Fibroblast of lung (primary cell): Measurements from ENCODE around the gene COMMD3. TPM values are rescaled to one million over a fixed set of nuclear protein-coding genes. Genes with fewer than 3 reads are reported as not detected.
"Not testable (repeated sequence)": the region's sequence is repeated elsewhere in the genome, so short reads cannot be mapped to it uniquely, and the experiment has no call there.

Experiments
- DNase-seq, 2 donors: peaks; one replicate each; pipeline versions ENCODE4 v3.0.0 to v3.0.0-alpha.2; 2010; ENCODE audit warnings: low read depth in 2 of 2
- H2AFZ ChIP-seq: 2 replicates; pipeline ENCODE4 v1.5.1; 2012; ENCODE audit warnings: low read length, control low read depth, inconsistent platforms
- H3K27ac ChIP-seq: 2 replicates; pipeline ENCODE4 v1.5.1; 2011; ENCODE audit warnings: low read length, control low read depth; ENCODE audit not compliant: insufficient read depth
- H3K27me3 ChIP-seq: 2 replicates; pipeline ENCODE4 v1.5.1; 2011; ENCODE audit warnings: mild to moderate bottlenecking, low read length; ENCODE audit not compliant: control insufficient read depth, insufficient read depth
- H3K36me3 ChIP-seq: 2 replicates; pipeline ENCODE4 v1.5.1; 2011; ENCODE audit warnings: low read length; ENCODE audit not compliant: control insufficient read depth, insufficient read depth
- H3K4me1 ChIP-seq: 2 replicates; pipeline ENCODE4 v1.5.1; 2011; ENCODE audit warnings: low read length; ENCODE audit not compliant: control insufficient read depth, insufficient read depth; ENCODE audit errors: extremely low read depth
- H3K4me2 ChIP-seq: 2 replicates; pipeline ENCODE4 v1.5.1; 2011; ENCODE audit warnings: low read length, control low read depth; ENCODE audit not compliant: insufficient read depth; ENCODE audit errors: extremely low read depth
- H3K4me3 ChIP-seq, 4 experiments: fragments of 200-600 bp in 1 of 4; sonication (generic) in 1 of 4; replicated peaks in 1 of 4; 2 replicates each; pipeline ENCODE4 v1.5.1; 2011 to 2016; ENCODE audit warnings: low read length in 4 of 4, low read depth in 3 of 4, mild to moderate bottlenecking in 3 of 4, control low read depth in 2 of 4, inconsistent platforms in 1 of 4, mixed read lengths in 1 of 4; ENCODE audit not compliant: insufficient read depth in 1 of 4; ENCODE audit errors: control extremely low read depth in 1 of 4
- H3K79me2 ChIP-seq: 2 replicates; pipeline ENCODE4 v1.5.1; 2012; ENCODE audit warnings: mild to moderate bottlenecking, low read length, inconsistent platforms; ENCODE audit not compliant: control insufficient read depth, insufficient read depth
- H3K9ac ChIP-seq: 2 replicates; pipeline ENCODE4 v1.5.1; 2011; ENCODE audit warnings: mild to moderate bottlenecking, low read length, control low read depth; ENCODE audit not compliant: insufficient read depth
- H3K9me3 ChIP-seq: 2 replicates; pipeline ENCODE4 v1.5.1; 2012; ENCODE audit warnings: low read depth, low read length; ENCODE audit not compliant: control insufficient read depth, insufficient read depth
- H4K20me1 ChIP-seq: 2 replicates; pipeline ENCODE4 v1.5.1; 2011; ENCODE audit warnings: low read length; ENCODE audit not compliant: control insufficient read depth, insufficient read depth; ENCODE audit errors: extremely low read depth
- EZH2 ChIP-seq: IDR thresholded peaks from 2 replicates; pipeline ENCODE4 v1.5.1; 2012; ENCODE audit warnings: low read length, control low read depth, mild to moderate bottlenecking; ENCODE audit errors: missing control alignments
- polyA plus RNA-seq, 2 donors: library from polyadenylated mRNA; depleted of rRNA in 1 of 2; stranded (reverse) in 1 of 2; unstranded in 1 of 2; fragments of >200 nt; gene quantifications; 2 replicates each; pipeline ENCODE4 v1.2.1, GENCODE V29; 2011 to 2012; ENCODE audit warnings: missing spikeins in 1 of 2
- total RNA-seq: library from RNA; depleted of rRNA; stranded (reverse); fragments of >200 nt; gene quantifications from 2 replicates; pipeline ENCODE4 v1.2.1, GENCODE V29; 2014
- TF ChIP-seq, protein P1 (sequence below), 2 donors: IDR thresholded peaks in 1 of 2; conservative IDR thresholded peaks in 1 of 2; 1 replicate in 1 of 2; 2 replicates in 1 of 2; pipeline ENCODE4 v1.5.1; 2011 to 2012; ENCODE audit warnings: low read length in 2 of 2, control low read depth in 1 of 2, inconsistent platforms in 1 of 2, low read depth in 1 of 2, mild to moderate bottlenecking in 1 of 2

The COMMD3 gene
- total and polyA plus RNA-seq, 2 donors (not counting 1 experiment from before 2014, with no cell fraction given) = 39.0 to 42.3 TPM

DNA sequence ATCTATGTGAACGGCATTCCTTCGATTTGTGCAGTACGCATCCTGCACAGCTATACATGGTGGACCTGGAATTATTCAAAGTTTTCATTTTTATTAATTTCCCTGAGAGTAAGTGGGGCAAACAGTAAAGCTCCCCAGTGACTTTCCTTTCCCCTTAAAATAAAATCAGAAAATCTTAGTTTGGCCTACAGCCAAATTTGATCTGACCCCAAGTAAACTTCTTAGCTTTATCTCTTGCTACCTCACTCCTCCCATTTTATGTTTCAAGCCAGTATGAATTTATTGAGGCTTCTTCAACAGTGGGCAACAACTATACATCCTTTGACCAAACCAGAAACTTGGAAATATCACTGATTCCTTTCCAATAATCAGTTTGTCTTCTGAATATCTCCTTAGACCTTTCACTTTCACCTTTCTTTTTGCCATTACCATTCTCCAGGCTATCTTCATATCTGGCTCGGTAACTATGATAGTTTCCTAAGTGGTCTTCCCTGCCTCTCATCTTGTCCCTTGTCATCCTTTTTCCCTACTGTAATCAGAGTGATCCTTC lies 40.2 kb downstream of the COMMD3 start:
- Histone ChIP-seq H3K27ac (no peak overlapping the region), H3K27me3 (no peaks in the 10 kb centered on the region)

DNA sequence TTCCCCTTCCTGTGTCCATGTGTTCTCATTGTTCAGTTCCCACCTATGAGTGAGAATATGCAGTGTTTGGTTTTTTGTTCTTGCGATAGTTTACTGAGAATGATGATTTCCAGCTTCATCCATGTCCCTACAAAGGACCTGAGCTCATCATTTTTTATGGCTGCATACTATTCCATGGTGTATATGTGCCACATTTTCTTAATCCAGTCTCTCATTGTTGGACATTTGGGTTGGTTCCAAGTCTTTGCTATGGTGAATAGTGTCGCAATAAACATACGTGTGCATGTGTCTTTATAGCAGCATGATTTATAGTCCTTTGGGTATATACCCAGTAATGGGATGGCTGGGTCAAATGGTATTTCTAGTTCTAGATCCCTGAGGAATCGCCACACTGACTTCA lies 41.6 kb downstream of the COMMD3 start:
- H3K9ac ChIP-seq, H3K4me3 ChIP-seq, H3K4me1 ChIP-seq, H4K20me1 ChIP-seq, H3K9me3 ChIP-seq, H3K79me2 ChIP-seq, DNase-seq, H3K27me3 ChIP-seq, H2AFZ ChIP-seq, H3K27ac ChIP-seq, H3K4me2 ChIP-seq, H3K36me3 ChIP-seq: not testable (repeated sequence)

More for the DNA sequence above, 40.2 kb downstream of the COMMD3 start:
- Histone ChIP-seq H4K20me1 (no peaks in the 10 kb centered on the region), H3K9ac (no peak overlapping the region), H3K9me3 (no peaks in the 10 kb centered on the region), H3K79me2 (no peaks in the 10 kb centered on the region), H3K4me1 (no peaks in the 10 kb centered on the region), H3K4me2 (no peak overlapping the region), H3K4me3 (no peak overlapping the region), H3K36me3 (no peaks in the 10 kb centered on the region), H2AFZ (no peak overlapping the region)
- TF ChIP-seq, protein P1, sequence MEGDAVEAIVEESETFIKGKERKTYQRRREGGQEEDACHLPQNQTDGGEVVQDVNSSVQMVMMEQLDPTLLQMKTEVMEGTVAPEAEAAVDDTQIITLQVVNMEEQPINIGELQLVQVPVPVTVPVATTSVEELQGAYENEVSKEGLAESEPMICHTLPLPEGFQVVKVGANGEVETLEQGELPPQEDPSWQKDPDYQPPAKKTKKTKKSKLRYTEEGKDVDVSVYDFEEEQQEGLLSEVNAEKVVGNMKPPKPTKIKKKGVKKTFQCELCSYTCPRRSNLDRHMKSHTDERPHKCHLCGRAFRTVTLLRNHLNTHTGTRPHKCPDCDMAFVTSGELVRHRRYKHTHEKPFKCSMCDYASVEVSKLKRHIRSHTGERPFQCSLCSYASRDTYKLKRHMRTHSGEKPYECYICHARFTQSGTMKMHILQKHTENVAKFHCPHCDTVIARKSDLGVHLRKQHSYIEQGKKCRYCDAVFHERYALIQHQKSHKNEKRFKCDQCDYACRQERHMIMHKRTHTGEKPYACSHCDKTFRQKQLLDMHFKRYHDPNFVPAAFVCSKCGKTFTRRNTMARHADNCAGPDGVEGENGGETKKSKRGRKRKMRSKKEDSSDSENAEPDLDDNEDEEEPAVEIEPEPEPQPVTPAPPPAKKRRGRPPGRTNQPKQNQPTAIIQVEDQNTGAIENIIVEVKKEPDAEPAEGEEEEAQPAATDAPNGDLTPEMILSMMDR (conservative IDR thresholded peaks at IDR 0.05 in 1 of 2, IDR thresholded peaks at IDR 0.05 in 1 of 2; ENCODE audit: low read depth in 1 of 2, low read length in 2 of 2) = no peak
- no peak for TF ChIP-seq EZH2
- DNase-seq = no peak

DNA sequence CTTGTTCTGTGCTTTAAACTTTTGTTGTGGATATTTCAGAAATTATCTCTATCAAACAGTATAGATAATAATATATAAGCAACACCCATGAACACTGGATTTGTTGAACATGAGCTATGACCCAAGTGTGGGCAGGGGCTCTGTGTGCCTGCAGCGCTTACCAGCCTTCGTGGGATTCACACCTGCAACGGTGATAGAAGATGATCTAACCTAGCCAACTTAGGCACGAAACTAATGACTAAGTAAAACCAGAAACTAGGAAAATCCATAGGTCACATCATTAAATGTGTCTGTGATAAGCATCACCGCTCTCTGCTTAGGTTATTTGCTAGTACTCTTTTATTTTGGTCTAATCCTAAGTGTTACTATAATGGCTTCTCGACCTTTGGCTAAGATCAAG lies 47.1 kb downstream of the COMMD3 start:
- Histone ChIP-seq H3K4me2 (no peak overlapping the region), H3K9me3 (no peaks in the 10 kb centered on the region), H3K27ac (no peak overlapping the region), H3K36me3 (no peaks in the 10 kb centered on the region), H3K27me3 (no peaks in the 10 kb centered on the region), H3K4me1 (no peaks in the 10 kb centered on the region), H2AFZ (no peak overlapping the region), H3K79me2 (no peaks in the 10 kb centered on the region), H3K9ac (no peak overlapping the region), H4K20me1 (no peaks in the 10 kb centered on the region), H3K4me3 (no peak overlapping the region)
- TF ChIP-seq, protein P1 (conservative IDR thresholded peaks at IDR 0.05 in 1 of 2, IDR thresholded peaks at IDR 0.05 in 1 of 2; ENCODE audit: low read depth in 1 of 2, low read length in 2 of 2) = no peak
- no peak for TF ChIP-seq EZH2
- DNase-seq = no peak
